ENCODE results near the gene DBT.

GRCh38 chr1:100252901-100253300 lies 3.3 kb upstream of the DBT start:
- TF ChIP-seq EZH2 (IDR thresholded peaks at IDR 0.05; ENCODE audit: borderline replicate concordance, insufficient read depth, low read length, poor library complexity, severe bottlenecking), result no peak
- TF ChIP-seq CTCF (IDR thresholded peaks at IDR 0.05; ENCODE audit: poor library complexity, severe bottlenecking), result no peak
- no peak for TF ChIP-seq TAF1 (IDR thresholded peaks at IDR 0.05; ENCODE audit: low read depth)
- TF ChIP-seq REST (IDR thresholded peaks at IDR 0.05; ENCODE audit: borderline replicate concordance), result no peak
